Adipose tissue (tissue), 3 donors: Measurements from ENCODE around the gene BTBD18. TPM values are rescaled to one million over a fixed set of nuclear protein-coding genes. Genes with fewer than 3 reads are reported as not detected.

Source experiments
- H3K27ac ChIP-seq: one replicate; pipeline ENCODE4 v1.5.1; 2013; ENCODE audit warnings: low read depth, low read length
- WGBS, 3 donors: extraction: QIAGEN DNeasy Blood & Tissue Kit; methylation state at CpG; one replicate each; pipeline ENCODE4 v1.1.7; 2013; 5-methylcytosine and 5-hydroxymethylcytosine counted together
- polyA plus RNA-seq, 3 donors: library from polyadenylated mRNA; stranded (reverse); fragments of 200-250 nt; gene quantifications; one replicate each; pipeline ENCODE4 v1.2.3, GENCODE V29; 2013
- donor health status: healthy with polysubstance abuse.
- donor health status: Bipolar disorder and iron deficiency.
- donor health status: healthy.

BTBD18 gene
- polyA plus RNA-seq, 3 donors: not detected

DNA sequence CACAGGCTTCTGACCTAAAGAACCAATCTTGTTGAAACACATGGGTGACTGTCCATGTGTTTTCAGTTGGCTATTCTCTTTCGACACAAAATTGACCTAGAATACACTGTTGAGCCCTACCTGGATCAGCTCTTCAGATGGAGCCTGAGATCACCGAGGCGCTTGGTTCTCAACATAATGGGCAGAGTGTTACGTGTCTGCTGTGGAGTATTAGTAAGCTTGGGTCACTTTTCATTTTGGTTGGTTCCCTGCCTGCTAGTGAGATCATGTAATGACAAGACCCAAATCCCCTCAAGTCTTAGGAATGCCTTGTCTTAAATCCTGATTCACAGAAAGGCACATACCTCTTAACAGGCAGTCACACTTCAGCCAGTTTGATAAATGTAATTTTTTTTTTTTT is 48.3 kb downstream of the BTBD18 start:
- no peak overlapping the region for H3K27ac ChIP-seq
- WGBS, 3 donors: 92 to 93% (median 92%) methylated on average over 4 of the region's 4 CpGs

DNA sequence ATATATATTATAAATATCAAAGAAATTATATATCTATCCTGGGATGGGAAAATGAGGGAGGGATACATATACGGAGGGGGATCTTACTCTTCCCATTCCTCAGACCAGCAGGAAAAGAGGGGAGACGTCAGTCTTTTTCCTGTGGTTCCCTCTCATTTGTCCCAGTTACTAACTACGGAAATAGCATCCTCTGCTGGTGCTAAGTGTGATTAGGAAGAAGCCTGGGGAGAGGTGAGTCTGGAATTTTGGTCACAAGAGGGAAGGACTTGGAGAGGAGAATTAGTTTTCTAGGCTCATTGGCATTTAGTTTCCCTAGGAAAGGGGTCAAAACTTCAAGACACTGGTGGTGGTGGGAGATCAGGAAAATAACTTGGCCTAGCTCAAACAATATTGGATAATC is 51.2 kb downstream of the BTBD18 start:
- WGBS, 3 donors: 49 to 74% (median 63%) methylated on average over 3 of the region's 3 CpGs
- no peak overlapping the region for H3K27ac ChIP-seq

DNA sequence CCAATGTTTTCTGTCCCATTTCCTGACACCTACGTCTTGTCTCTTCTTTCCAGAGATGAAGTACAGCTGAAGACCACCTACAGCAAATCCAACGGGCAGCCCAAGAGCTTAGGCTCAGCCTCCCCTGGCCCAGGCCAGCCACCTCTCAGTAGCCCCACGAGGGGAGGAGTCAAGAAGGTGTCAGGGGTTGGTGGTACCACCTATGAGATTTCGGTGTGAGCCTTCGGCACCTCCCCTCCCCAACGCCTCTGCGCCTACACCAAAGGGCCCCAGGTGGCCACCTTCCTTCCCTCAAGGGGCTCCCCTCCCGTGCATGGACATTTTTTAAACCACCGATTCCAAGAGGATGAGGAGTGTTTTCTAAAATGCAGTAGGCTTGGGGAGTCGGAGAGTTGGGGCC is 51.8 kb downstream of the BTBD18 start:
- H3K27ac ChIP-seq: no peak overlapping the region
- WGBS, 3 donors: 86 to 88% (median 86%) methylated on average over 10 of the region's 10 CpGs

DNA sequence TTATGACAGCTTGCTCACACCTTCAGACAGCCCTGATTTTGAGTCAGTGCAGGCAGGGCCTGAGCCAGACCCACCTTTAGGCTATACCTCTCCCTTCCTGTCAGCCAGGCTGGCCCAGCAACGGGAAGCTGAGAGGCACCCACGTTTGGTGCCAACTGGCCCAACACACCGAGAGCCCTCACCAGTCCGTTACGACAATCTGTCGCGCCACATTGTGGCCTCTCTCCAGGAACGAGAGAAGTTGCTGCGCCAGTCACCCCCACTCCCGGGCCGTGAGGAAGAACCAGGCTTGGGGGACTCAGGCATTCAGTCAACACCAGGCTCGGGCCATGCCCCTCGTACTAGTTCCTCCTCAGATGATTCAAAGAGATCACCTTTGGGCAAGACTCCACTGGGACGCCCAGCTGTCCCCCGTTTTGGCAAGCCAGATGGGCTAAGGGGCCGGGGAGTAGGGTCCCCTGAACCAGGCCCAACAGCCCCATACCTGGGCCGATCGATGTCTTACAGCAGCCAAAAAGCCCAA is 52.7 kb downstream of the BTBD18 start:
- no peak overlapping the region for H3K27ac ChIP-seq
- WGBS, 3 donors: 85 to 90% (median 90%) methylated on average over 18 of the region's 18 CpGs

Other genes with a start within 250 kb of the BTBD18 start
- 100 to 1,000 TPM in 1 of 3 donors, 10 to 100 TPM in 1, 1 to 10 TPM in 1; 9.8 to 155 (median 16.0) TPM for gene SLC43A1, start 236.1 kb downstream of the BTBD18 start, polyA plus RNA-seq
- 10 to 100 TPM; 32.4 to 67.7 (median 57.2) TPM for gene TIMM10, start 221.1 kb downstream of the BTBD18 start, polyA plus RNA-seq
- gene SMTNL1, start 214.2 kb downstream of the BTBD18 start, polyA plus RNA-seq: under 1 TPM in 1 of 3 donors, not detected in 2; 0.07 TPM
- 100 to 1,000 TPM in 1 of 3 donors, 10 to 100 TPM in 2; 20.1 to 111 (median 38.6) TPM for gene UBE2L6, start 184.1 kb downstream of the BTBD18 start, polyA plus RNA-seq
- gene SERPING1, start 154.1 kb downstream of the BTBD18 start, polyA plus RNA-seq: 100 to 1,000 TPM; 163 to 672 (median 549) TPM
- gene YPEL4, start 101.9 kb downstream of the BTBD18 start, polyA plus RNA-seq: 1 to 10 TPM in 1 of 3 donors, under 1 TPM in 2; 0.17 to 3.5 (median 0.58) TPM
- gene CLP1, start 94.1 kb downstream of the BTBD18 start, polyA plus RNA-seq: 10 to 100 TPM in 1 of 3 donors, 1 to 10 TPM in 2; 5.5 to 13.6 (median 6.1) TPM
- gene ZDHHC5, start 83.7 kb downstream of the BTBD18 start, polyA plus RNA-seq: 10 to 100 TPM; 17.5 to 34.6 (median 18.0) TPM
- gene MED19, start 39.6 kb downstream of the BTBD18 start, polyA plus RNA-seq: 10 to 100 TPM in 2 of 3 donors, 1 to 10 TPM in 1; 7.7 to 11.8 (median 10.6) TPM
- gene TMX2, start 39.2 kb downstream of the BTBD18 start, polyA plus RNA-seq: 10 to 100 TPM; 43.1 to 82.9 (median 45.8) TPM
- gene SELENOH, start 10.3 kb downstream of the BTBD18 start, polyA plus RNA-seq: 100 to 1,000 TPM in 2 of 3 donors, 10 to 100 TPM in 1; 87.2 to 133 (median 130) TPM
- gene CTNND1, start 10.0 kb upstream of the BTBD18 start, polyA plus RNA-seq: 10 to 100 TPM; 38.6 to 49.1 (median 45.3) TPM